ENCODE results near the gene EFHC2. TPM values are rescaled to one million over a fixed set of nuclear protein-coding genes. Genes with fewer than 3 reads are reported as not detected.
A peak's percentile ranks its signal among the peaks of the same experiment; 100 is the strongest.

Gene EFHC2
- total and polyA plus RNA-seq, 8 donors = 0.09 to 1.9 (median 0.47) TPM

GRCh38 chrX:44225667-44226066, 117.8 kb downstream of the EFHC2 start:
- no peak for FAIRE-seq
- peaks cover 0 to 17% (median 13%) of the 10 kb centered on the region in 3 donors for H3K4me1 ChIP-seq
- no peaks in the 10 kb centered on the region for H3K9me3 ChIP-seq
- no peak for TF ChIP-seq CTCF (IDR thresholded peaks at IDR 0.05)
- H3K36me3 ChIP-seq = no peaks in the 10 kb centered on the region
- intact Hi-C loops (cut with DNase I) = no loop called here
- DNase-seq = no peak
- H3K27ac ChIP-seq = no peak overlapping the region
- no peaks in the 10 kb centered on the region for H3K27me3 ChIP-seq
- peak in 2 of 4 donors; percentile 31 to 56 for ATAC-seq
- 31 to 44% methylated on average over 3 of the region's 3 CpGs for WGBS, 2 donors
- no peak overlapping the region for H3K4me3 ChIP-seq

GRCh38 chrX:44224760-44225159, 118.7 kb downstream of the EFHC2 start:
- peak; percentile 59 to 72 (median 69) for ATAC-seq
- no peaks in the 10 kb centered on the region for H3K36me3 ChIP-seq
- H3K27ac ChIP-seq = no peak overlapping the region
- no peak for FAIRE-seq
- H3K9me3 ChIP-seq = no peaks in the 10 kb centered on the region
- no peak for DNase-seq
- no peak for TF ChIP-seq CTCF (IDR thresholded peaks at IDR 0.05)
- H3K4me1 ChIP-seq = peaks cover 0 to 17% (median 13%) of the 10 kb centered on the region in 3 donors
- intact Hi-C loops (cut with DNase I) = no loop called here
- 73 to 80% methylated on average over 2 of the region's 2 CpGs for WGBS, 2 donors
- no peaks in the 10 kb centered on the region for H3K27me3 ChIP-seq
- no peak overlapping the region for H3K4me3 ChIP-seq

- H3K36me3 ChIP-seq = no peaks in the 10 kb centered on the region
- H3K4me1 ChIP-seq = peaks cover 0 to 17% (median 13%) of the 10 kb centered on the region in 3 donors
- DNase-seq = peak in 4 of 6 donors; percentile 55 to 82 (median 71)
- H3K9me3 ChIP-seq = no peaks in the 10 kb centered on the region
- FAIRE-seq = no peak
- 12 to 18% methylated on average over 2 of the region's 2 CpGs for WGBS, 2 donors
- no peak overlapping the region for H3K4me3 ChIP-seq
- intact Hi-C loops (cut with DNase I) = no loop called here
- no peak for TF ChIP-seq CTCF (IDR thresholded peaks at IDR 0.05)
- peak; percentile 94 to 96 (median 94) for ATAC-seq
- H3K27me3 ChIP-seq = no peaks in the 10 kb centered on the region
- peak overlapping the region in 2 of 4 donors; percentile 39 to 60 for H3K27ac ChIP-seq
Measured at GRCh38 chrX:44223150-44223549, 120.3 kb downstream of the EFHC2 start.

GRCh38 chrX:44218465-44218864, 125.0 kb downstream of the EFHC2 start:
- WGBS, 2 donors = 82 to 91% methylated on average over 3 of the region's 3 CpGs
- intact Hi-C loops (cut with DNase I) = no loop called here
- no peaks in the 10 kb centered on the region for H3K36me3 ChIP-seq
- no peak overlapping the region for H3K27ac ChIP-seq
- peaks cover 0 to 5% (median 2%) of the 10 kb centered on the region in 3 donors for H3K4me1 ChIP-seq
- FAIRE-seq = peak; percentile 87
- DNase-seq = no peak
- no peaks in the 10 kb centered on the region for H3K9me3 ChIP-seq
- no peaks in the 10 kb centered on the region for H3K27me3 ChIP-seq
- no peak for TF ChIP-seq CTCF (IDR thresholded peaks at IDR 0.05)
- no peak overlapping the region for H3K4me3 ChIP-seq
- no peak for ATAC-seq

- FAIRE-seq (no peak), DNase-seq (no peak), ATAC-seq (no peak)
- 72 to 75% methylated on average over 3 of the region's 3 CpGs for WGBS, 2 donors
- intact Hi-C loops (cut with DNase I) = no loop called here
- H3K9me3 ChIP-seq = no peaks in the 10 kb centered on the region
- H3K27ac ChIP-seq = no peak overlapping the region
- no peaks in the 10 kb centered on the region for H3K36me3 ChIP-seq
- H3K27me3 ChIP-seq = peaks cover 0 to 3% (median 0%) of the 10 kb centered on the region in 4 donors
- TF ChIP-seq CTCF (IDR thresholded peaks at IDR 0.05) = no peak
- no peak overlapping the region for H3K4me3 ChIP-seq
- no peaks in the 10 kb centered on the region for H3K4me1 ChIP-seq
Measured at GRCh38 chrX:44216171-44216570, 127.3 kb downstream of the EFHC2 start.

All from pancreas (tissue), 10 donors.